Activated B cell treated with CpG ODN at 0.5 μM for 24 hours (primary cell): ENCODE measurements around the gene PTDSS2. TPM values are rescaled to one million over a fixed set of nuclear protein-coding genes. Genes with fewer than 3 reads are reported as not detected.
"Not testable (repeated sequence)": the region's sequence is repeated elsewhere in the genome, so short reads cannot be mapped to it uniquely, and the experiment has no call there.

Source experiments
- ATAC-seq: fragments of 200-7000 bp; cut with Tn5 transposase; one replicate; pipeline ENCODE4 v1.10.0; 2021; ENCODE audit warnings: low read depth, mild to moderate bottlenecking, moderate library complexity
- CTCF ChIA-PET: fragments of 350-600 bp; sonication (Branson Sonifier 250); formaldehyde crosslinking; loops from one replicate; lab custom pipeline; 2021; ENCODE audit warnings: antibody characterized with exemption; lab: Charles Lee
- POLR2A ChIA-PET: fragments of 350-600 bp; sonication (Branson Sonifier 250); formaldehyde crosslinking; loops from one replicate; lab custom pipeline; 2021; ENCODE audit warnings: antibody characterized with exemption; lab: Charles Lee
- DNase-seq: peaks from one replicate; pipeline ENCODE4 v3.0.0; 2022
- H3K27ac Mint-ChIP-seq: one replicate; pipeline ENCODE4 v1.8.0; 2020; ENCODE audit warnings: mixed read lengths
- H3K27me3 Mint-ChIP-seq: one replicate; pipeline ENCODE4 v1.8.0; 2021; ENCODE audit warnings: mixed read lengths
- H3K36me3 Mint-ChIP-seq: one replicate; pipeline ENCODE4 v1.8.0; 2021; ENCODE audit warnings: low read depth, mixed read lengths
- H3K4me1 Mint-ChIP-seq: one replicate; pipeline ENCODE4 v1.8.0; 2021; ENCODE audit warnings: mixed read lengths
- H3K4me3 Mint-ChIP-seq: one replicate; pipeline ENCODE4 v1.8.0; 2020; ENCODE audit warnings: mild to moderate bottlenecking, mixed read lengths
- H3K9me3 Mint-ChIP-seq: one replicate; pipeline ENCODE4 v1.8.0; 2020; ENCODE audit warnings: mixed read lengths
- CTCF ChIP-seq: fragments of 200-600 bp; IDR thresholded peaks from one replicate; pipeline ENCODE4 v1.8.0; 2022; ENCODE audit warnings: antibody characterized with exemption, mild to moderate bottlenecking
- intact Hi-C: fragments of 100-400 bp; cut with micrococcal nuclease; formaldehyde crosslinking; loops from one replicate; pipeline ENCODE4 v1.15.1; 2024
- total RNA-seq: library from RNA; stranded (reverse); gene quantifications from 2 replicates; pipeline ENCODE4 v1.2.3, GENCODE V29; 2022

PTDSS2 gene
- total RNA-seq, 1 donor from 2014 or later, result 22.0 TPM

GRCh38 chr11:431921-432320, 18.2 kb upstream of the PTDSS2 start:
- no peak overlapping the region for H3K27ac Mint-ChIP-seq
- H3K4me3 Mint-ChIP-seq, result no peak overlapping the region
- no peaks in the 10 kb centered on the region for H3K9me3 Mint-ChIP-seq
- TF ChIP-seq CTCF, result no peak
- ATAC-seq (no peak), DNase-seq (no peak)
- H3K27me3 Mint-ChIP-seq, result no peaks in the 10 kb centered on the region
- ChIA-PET POLR2A (no interaction called here), CTCF (no interaction called here)
- intact Hi-C loops, result no loop called here
- H3K4me1 Mint-ChIP-seq, result no peaks in the 10 kb centered on the region
- peaks cover 10% of the 10 kb centered on the region for H3K36me3 Mint-ChIP-seq

- no peaks in the 10 kb centered on the region for H3K27me3 Mint-ChIP-seq
- peak; percentile 12 for DNase-seq
- H3K27ac Mint-ChIP-seq, result no peak overlapping the region
- ChIA-PET CTCF (no interaction called here), POLR2A (no interaction called here)
- H3K36me3 Mint-ChIP-seq, result peaks cover 8% of the 10 kb centered on the region
- intact Hi-C loops, result no loop called here
- ATAC-seq, result no peak
- no peak overlapping the region for H3K4me3 Mint-ChIP-seq
- no peaks in the 10 kb centered on the region for H3K9me3 Mint-ChIP-seq
- TF ChIP-seq CTCF, result no peak
- no peaks in the 10 kb centered on the region for H3K4me1 Mint-ChIP-seq
Measured at GRCh38 chr11:432501-433100, 17.5 kb upstream of the PTDSS2 start.

- DNase-seq, result no peak
- ChIA-PET POLR2A (no interaction called here), CTCF (no interaction called here)
- peaks cover 5% of the 10 kb centered on the region for H3K36me3 Mint-ChIP-seq
- H3K27me3 Mint-ChIP-seq, result no peaks in the 10 kb centered on the region
- no peak overlapping the region for H3K4me3 Mint-ChIP-seq
- H3K27ac Mint-ChIP-seq, result no peak overlapping the region
- TF ChIP-seq CTCF, result no peak
- H3K4me1 Mint-ChIP-seq, result no peaks in the 10 kb centered on the region
- intact Hi-C loops, result no loop called here
- H3K9me3 Mint-ChIP-seq, result no peaks in the 10 kb centered on the region
- no peak for ATAC-seq
Measured at GRCh38 chr11:433111-433510, 17.0 kb upstream of the PTDSS2 start.

GRCh38 chr11:433641-434040, 16.4 kb upstream of the PTDSS2 start:
- peaks cover 4% of the 10 kb centered on the region for H3K36me3 Mint-ChIP-seq
- CTCF ChIA-PET, result interaction anchor here (0.5 kb wide), 1 partner anchor 150 kb away, joined by 3 read pairs; no protein-coding TSS in a partner anchor
- no peak for DNase-seq
- H3K9me3 Mint-ChIP-seq, result no peaks in the 10 kb centered on the region
- no peak overlapping the region for H3K4me3 Mint-ChIP-seq
- no peak overlapping the region for H3K27ac Mint-ChIP-seq
- no peak for TF ChIP-seq CTCF
- no peaks in the 10 kb centered on the region for H3K4me1 Mint-ChIP-seq
- intact Hi-C loops, result no loop called here
- POLR2A ChIA-PET, result no interaction called here
- no peak for ATAC-seq
- H3K27me3 Mint-ChIP-seq, result no peaks in the 10 kb centered on the region

- DNase-seq, result no peak
- ChIA-PET POLR2A (no interaction called here), CTCF (no interaction called here)
- intact Hi-C loops, result no loop called here
- Mint-ChIP-seq H3K27me3 (no peaks in the 10 kb centered on the region), H3K27ac (no peak overlapping the region), H3K4me3 (no peak overlapping the region), H3K9me3 (no peaks in the 10 kb centered on the region), H3K36me3 (no peaks in the 10 kb centered on the region), H3K4me1 (no peaks in the 10 kb centered on the region)
- no peak for ATAC-seq
- no peak for TF ChIP-seq CTCF
Measured at GRCh38 chr11:434496-434895, 15.6 kb upstream of the PTDSS2 start.

- POLR2A ChIA-PET, result not testable (repeated sequence)
Measured at GRCh38 chr11:434999-435740, 14.9 kb upstream of the PTDSS2 start.

More at GRCh38 chr11:434999-435740, 14.9 kb upstream of the PTDSS2 start:
- H3K27me3 Mint-ChIP-seq, H3K4me3 Mint-ChIP-seq, H3K27ac Mint-ChIP-seq, H3K4me1 Mint-ChIP-seq, DNase-seq, ATAC-seq, H3K9me3 Mint-ChIP-seq, CTCF ChIA-PET, intact Hi-C loops, H3K36me3 Mint-ChIP-seq: not testable (repeated sequence)
